ENCODE results near the gene CALD1.

DNA sequence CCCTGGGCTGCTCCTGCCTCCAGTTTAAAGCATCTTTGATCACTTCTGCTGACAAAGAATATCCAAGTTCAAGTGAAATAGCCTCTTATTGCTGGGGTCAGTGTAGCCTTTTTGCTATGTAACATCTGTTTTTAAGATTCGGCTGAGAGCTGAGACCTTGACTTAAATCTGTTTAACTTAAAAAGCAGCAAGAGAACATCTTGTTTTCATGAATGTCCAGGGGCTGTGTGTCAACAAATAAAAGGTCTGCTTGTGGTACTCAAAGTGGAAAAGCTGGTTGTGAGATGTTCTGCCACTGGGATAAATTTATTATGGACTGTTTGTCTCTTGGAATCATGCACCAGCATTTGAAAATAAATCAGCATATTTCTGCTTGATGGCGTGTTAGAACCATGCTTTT lies 73.2 kb downstream of the CALD1 start:
- TF ChIP-seq POLR2AphosphoS5 (IDR thresholded peaks at IDR 0.05; ENCODE audit: low read depth, low read length) (no peak), TAF1 (IDR thresholded peaks at IDR 0.05; ENCODE audit: low read depth, low read length) (no peak), POLR2A (IDR thresholded peaks at IDR 0.05; ENCODE audit: low read depth, low read length) (no peak), POU2F2 (IDR thresholded peaks at IDR 0.05; ENCODE audit: low read depth, low read length) (no peak), SPI1 (IDR thresholded peaks at IDR 0.05; ENCODE audit: low read depth, low read length) (no peak), PAX5 (IDR thresholded peaks at IDR 0.05; ENCODE audit: insufficient read depth, low read length, severe bottlenecking) (no peak)

Data from GM12891 (cell line).